PC-3 (cell line): ENCODE results near the gene LMBR1L. TPM values are rescaled to one million over a fixed set of nuclear protein-coding genes. Genes with fewer than 3 reads are reported as not detected.

Source experiments
- ATAC-seq: fragments of 200-7000 bp; cut with Tn5 transposase; 2 replicates; pipeline ENCODE4 v1.9.1; 2020; ENCODE audit warnings: mild to moderate bottlenecking, moderate library complexity
- BruUV-seq: library from RNA; stranded (reverse); fragments of 400-500 nt; replicated peaks from 2 replicates; lab custom pipeline; 2021; lab: Mats Ljungman, UMichigan
- CTCF ChIA-PET: fragments of 300-600 bp; sonication (Branson Sonifier 250); formaldehyde crosslinking; loops from one replicate; lab custom pipeline; 2022; ENCODE audit warnings: antibody characterized with exemption; lab: Charles Lee
- POLR2A ChIA-PET: fragments of 300-600 bp; sonication (Branson Sonifier 250); formaldehyde crosslinking; loops from one replicate; lab custom pipeline; 2022; ENCODE audit warnings: antibody characterized with exemption; ENCODE audit not compliant: unreplicated experiment; lab: Charles Lee
- DNase-seq: peaks from one replicate; pipeline ENCODE4 v3.0.0-alpha.2; 2015
- H2AFZ ChIP-seq: fragments of 300-600 bp; sonication (generic); 2 replicates; pipeline ENCODE4 v1.6.0; 2016; ENCODE audit warnings: antibody characterized with exemption, low read length
- H3F3A ChIP-seq: fragments of 300-600 bp; sonication (generic); one replicate; pipeline ENCODE4 v1.6.0; 2017; ENCODE audit warnings: antibody characterized with exemption, low read length, control low read depth, mild to moderate bottlenecking; ENCODE audit not compliant: unreplicated experiment
- H3K27ac ChIP-seq: fragments of 300-600 bp; sonication (generic); 2 replicates; pipeline ENCODE4 v1.5.1; 2016; ENCODE audit warnings: mild to moderate bottlenecking, low read length
- H3K27me3 ChIP-seq: fragments of 300-600 bp; sonication (generic); 2 replicates; pipeline ENCODE4 v1.6.1; 2016; ENCODE audit warnings: low read length, mixed read lengths
- H3K36me3 ChIP-seq: fragments of 300-600 bp; sonication (generic); 2 replicates; pipeline ENCODE4 v1.6.1; 2016; ENCODE audit warnings: low read depth, mixed run types, low read length, mixed read lengths
- H3K4me1 ChIP-seq: fragments of 300-600 bp; sonication (generic); 2 replicates; pipeline ENCODE4 v1.5.1; 2016; ENCODE audit warnings: low read length; ENCODE audit not compliant: insufficient read depth
- H3K4me2 ChIP-seq: fragments of 300-600 bp; sonication (generic); 2 replicates; pipeline ENCODE4 v1.6.0; 2016; ENCODE audit warnings: low read length
- H3K4me3 ChIP-seq: fragments of 300-600 bp; sonication (generic); 2 replicates; pipeline ENCODE4 v1.5.1; 2016; ENCODE audit warnings: mild to moderate bottlenecking, low read length, mixed read lengths
- H3K79me2 ChIP-seq: fragments of 300-600 bp; sonication (generic); 2 replicates; pipeline ENCODE4 v1.6.1; 2017; ENCODE audit warnings: low read length, mixed read lengths
- H3K9ac ChIP-seq: fragments of 300-600 bp; sonication (generic); 2 replicates; pipeline ENCODE4 v1.6.0; 2016; ENCODE audit warnings: mild to moderate bottlenecking, low read length
- H3K9me2 ChIP-seq: fragments of 300-600 bp; sonication (generic); replicated peaks from 2 replicates; pipeline ENCODE4 v1.6.1; 2016; ENCODE audit warnings: mixed run types, low read length, mixed read lengths
- H3K9me3 ChIP-seq: fragments of 300-600 bp; sonication (generic); 2 replicates; pipeline ENCODE4 v1.6.1; 2016; ENCODE audit warnings: low read length, mixed read lengths
- H4K20me1 ChIP-seq: fragments of 300-600 bp; sonication (generic); 2 replicates; pipeline ENCODE4 v1.6.1; 2016; ENCODE audit warnings: low read length, mixed read lengths
- EZH2 ChIP-seq: fragments of 300-600 bp; sonication (generic); IDR thresholded peaks from one replicate; pipeline ENCODE4 v1.6.1; 2017; ENCODE audit warnings: antibody characterized with exemption, mild to moderate bottlenecking, low read length; ENCODE audit not compliant: unreplicated experiment
- EZH2phosphoT487 ChIP-seq: fragments of 300-600 bp; sonication (generic); IDR thresholded peaks from 2 replicates; pipeline ENCODE4 v1.6.1; 2018; ENCODE audit warnings: mild to moderate bottlenecking, antibody characterized with exemption, low read length, borderline replicate concordance
- intact Hi-C: fragments of 100-400 bp; cut with micrococcal nuclease; formaldehyde crosslinking; loops from 2 replicates; pipeline ENCODE4 v1.9.0; 2023
- total RNA-seq: library from RNA; depleted of rRNA; stranded (reverse); fragments of >200 nt; gene quantifications from 2 replicates; pipeline ENCODE4 v1.2.3, GENCODE V29; 2014
- TF ChIP-seq, protein P1 (sequence below): fragments of 300-600 bp; sonication (generic); conservative IDR thresholded peaks from 2 replicates; pipeline ENCODE4 v1.5.1; 2017; ENCODE audit warnings: antibody characterized with exemption, low read depth, mild to moderate bottlenecking, low read length

The LMBR1L gene
- total RNA-seq, 1 experiment from 2014 or later = 17.1 TPM

- no peaks in the 10 kb centered on the region for H4K20me1 ChIP-seq
- no peaks in the 10 kb centered on the region for H3K4me1 ChIP-seq
- no peaks in the 10 kb centered on the region for H3K9me2 ChIP-seq
- CTCF ChIA-PET = no interaction called here
- DNase-seq (no peak), ATAC-seq (no peak)
- POLR2A ChIA-PET = no interaction called here
- no TSS peak for BruUV-seq
- no peaks in the 10 kb centered on the region for H3K36me3 ChIP-seq
- H3K9ac ChIP-seq = no peak overlapping the region
- H3K4me2 ChIP-seq = no peak overlapping the region
- H3K4me3 ChIP-seq = no peak overlapping the region
- no peaks in the 10 kb centered on the region for H3K9me3 ChIP-seq
- H3K27ac ChIP-seq = no peak overlapping the region
- no peak overlapping the region for H2AFZ ChIP-seq
- H3K79me2 ChIP-seq = no peaks in the 10 kb centered on the region
- no peaks in the 10 kb centered on the region for H3K27me3 ChIP-seq
- intact Hi-C loops = no loop called here
- H3F3A ChIP-seq = no peaks in the 10 kb centered on the region
- no peak for TF ChIP-seq EZH2phosphoT487
- TF ChIP-seq, protein P1, sequence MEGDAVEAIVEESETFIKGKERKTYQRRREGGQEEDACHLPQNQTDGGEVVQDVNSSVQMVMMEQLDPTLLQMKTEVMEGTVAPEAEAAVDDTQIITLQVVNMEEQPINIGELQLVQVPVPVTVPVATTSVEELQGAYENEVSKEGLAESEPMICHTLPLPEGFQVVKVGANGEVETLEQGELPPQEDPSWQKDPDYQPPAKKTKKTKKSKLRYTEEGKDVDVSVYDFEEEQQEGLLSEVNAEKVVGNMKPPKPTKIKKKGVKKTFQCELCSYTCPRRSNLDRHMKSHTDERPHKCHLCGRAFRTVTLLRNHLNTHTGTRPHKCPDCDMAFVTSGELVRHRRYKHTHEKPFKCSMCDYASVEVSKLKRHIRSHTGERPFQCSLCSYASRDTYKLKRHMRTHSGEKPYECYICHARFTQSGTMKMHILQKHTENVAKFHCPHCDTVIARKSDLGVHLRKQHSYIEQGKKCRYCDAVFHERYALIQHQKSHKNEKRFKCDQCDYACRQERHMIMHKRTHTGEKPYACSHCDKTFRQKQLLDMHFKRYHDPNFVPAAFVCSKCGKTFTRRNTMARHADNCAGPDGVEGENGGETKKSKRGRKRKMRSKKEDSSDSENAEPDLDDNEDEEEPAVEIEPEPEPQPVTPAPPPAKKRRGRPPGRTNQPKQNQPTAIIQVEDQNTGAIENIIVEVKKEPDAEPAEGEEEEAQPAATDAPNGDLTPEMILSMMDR = no peak
- no peak for TF ChIP-seq EZH2
Measured at GRCh38 chr12:49079793-49080192, 30.9 kb downstream of the LMBR1L start.

DNA sequence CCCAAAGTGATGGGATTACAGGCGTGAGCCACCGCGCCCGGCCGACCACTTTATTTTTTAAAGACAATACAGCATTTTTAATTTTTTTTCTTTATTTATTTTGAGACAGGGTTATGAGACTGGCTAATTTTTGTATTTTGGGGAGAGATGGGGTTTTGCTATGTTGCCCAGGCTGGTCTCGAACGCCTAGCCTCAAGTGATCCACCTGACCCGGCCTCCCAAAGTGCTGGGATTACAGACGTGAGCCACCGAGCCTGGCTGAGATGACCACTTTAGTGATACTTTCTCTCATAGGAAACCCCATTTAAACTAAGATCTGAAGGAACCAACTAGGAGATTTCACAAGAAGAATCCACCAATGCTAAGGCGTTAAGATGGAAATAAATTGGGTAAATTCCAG is 39.7 kb downstream of the LMBR1L start:
- Histone ChIP-seq H3K79me2 (no peaks in the 10 kb centered on the region), H3K9me2 (no peaks in the 10 kb centered on the region), H3K27ac (no peak overlapping the region), H3K9ac (no peak overlapping the region), H3K36me3 (no peaks in the 10 kb centered on the region), H3K4me1 (peaks cover 10% of the 10 kb centered on the region; the same call in 1 of the 2 replicates), H3K4me2 (no peak overlapping the region), H2AFZ (no peak overlapping the region), H3K27me3 (no peaks in the 10 kb centered on the region), H4K20me1 (no peaks in the 10 kb centered on the region), H3F3A (no peaks in the 10 kb centered on the region), H3K4me3 (no peak overlapping the region), H3K9me3 (no peaks in the 10 kb centered on the region)
- no peak for DNase-seq
- intact Hi-C loops = no loop called here
- no peak for ATAC-seq
- no TSS peak for BruUV-seq
- CTCF ChIA-PET = no interaction called here
- TF ChIP-seq EZH2phosphoT487 (no peak), EZH2 (no peak)
- TF ChIP-seq, protein P1 = no peak
- POLR2A ChIA-PET = no interaction called here
